AG04449 (cell line): ENCODE measurements around the gene CIDEA.

Experiments used
- CTCF ChIA-PET: fragments of 350-600 bp; formaldehyde crosslinking; extraction: SDS; loops from one replicate; lab custom pipeline; 2021; ENCODE audit warnings: antibody characterized with exemption; lab: Yijun Ruan, JAX
- POLR2A ChIA-PET: fragments of 400-600, 350-600 bp; formaldehyde crosslinking; extraction: SDS; loops from one replicate; lab custom pipeline; 2020; ENCODE audit warnings: antibody characterized with exemption, inconsistent platforms; lab: Yijun Ruan, JAX
- DNase-seq: peaks from one replicate; pipeline ENCODE4 v3.0.0-alpha.2; 2010; ENCODE audit warnings: low read depth, low spot score
- H3K4me3 ChIP-seq: 2 replicates; pipeline ENCODE4 v1.5.1; 2011; ENCODE audit warnings: low read depth, mild to moderate bottlenecking, control low read depth, low read length
- CTCF ChIP-seq: IDR thresholded peaks from one replicate; pipeline ENCODE4 v1.5.1; 2011; ENCODE audit warnings: mild to moderate bottlenecking, moderate library complexity, low read length, control low read depth, inconsistent platforms; ENCODE audit not compliant: insufficient read depth; ENCODE audit errors: missing control alignments

CIDEA gene

GRCh38 chr18:12253027-12253426, 1.1 kb upstream of the CIDEA start:
- H3K4me3 ChIP-seq: no peak overlapping the region
- no peak for TF ChIP-seq CTCF
- CTCF ChIA-PET: interaction anchor here (1.5 to 4.3 kb wide), 4 partner anchors 8 to 19 kb away, joined by 4 to 17 read pairs (median 6); no protein-coding TSS in a partner anchor
- DNase-seq: no peak
- POLR2A ChIA-PET: no interaction called here

GRCh38 chr18:12253663-12254135, 462 bp upstream of the CIDEA start:
- peak overlapping the region; percentile 42 for H3K4me3 ChIP-seq
- TF ChIP-seq CTCF: no peak
- no peak for DNase-seq
- POLR2A ChIA-PET: interaction anchor here (1.1 kb wide), 1 partner anchor 19 kb away, joined by 4 read pairs; no protein-coding TSS in a partner anchor
- CTCF ChIA-PET: interaction anchor here (1.5 to 4.3 kb wide), 3 partner anchors 9 to 17 kb away, joined by 4 to 17 read pairs (median 4); no protein-coding TSS in a partner anchor

GRCh38 chr18:12254820-12255511, 805 bp downstream of the CIDEA start:
- H3K4me3 ChIP-seq: no peak overlapping the region
- CTCF ChIA-PET: interaction anchor here (1.3 to 4.5 kb wide), 2 partner anchors 11 to 17 kb away, joined by 6 to 23 read pairs; no protein-coding TSS in a partner anchor
- no peak for TF ChIP-seq CTCF
- POLR2A ChIA-PET: interaction anchor here (1.8 kb wide), 1 partner anchor 24 kb away, joined by 6 read pairs; no protein-coding TSS in a partner anchor
- no peak for DNase-seq

GRCh38 chr18:12255626-12256026, 1.5 kb downstream of the CIDEA start:
- no peak for DNase-seq
- CTCF ChIA-PET: interaction anchor here (1.0 to 4.5 kb wide), 3 partner anchors 10 to 16 kb away, joined by 5 to 23 read pairs (median 6); no protein-coding TSS in a partner anchor
- POLR2A ChIA-PET: interaction anchor here (1.8 kb wide), 1 partner anchor 23 kb away, joined by 6 read pairs; no protein-coding TSS in a partner anchor
- TF ChIP-seq CTCF: no peak
- H3K4me3 ChIP-seq: no peak overlapping the region

- CTCF ChIA-PET: interaction anchor here (1.0 to 4.5 kb wide), 2 partner anchors 11 to 15 kb away, joined by 5 to 23 read pairs; no protein-coding TSS in a partner anchor
- DNase-seq: no peak
- no peak for TF ChIP-seq CTCF
- POLR2A ChIA-PET: interaction anchor here (1.8 kb wide), 1 partner anchor 22 kb away, joined by 6 read pairs; no protein-coding TSS in a partner anchor
- no peak overlapping the region for H3K4me3 ChIP-seq
These were observed 2.8 kb downstream of the CIDEA start for GRCh38 chr18:12256951-12257350.

GRCh38 chr18:12257996-12258718, 4.0 kb downstream of the CIDEA start:
- ChIA-PET CTCF (interaction anchor here (4.5 kb wide), 1 partner anchor 13 kb away, joined by 23 read pairs; no protein-coding TSS in a partner anchor), POLR2A (no interaction called here)
- no peak for DNase-seq
- H3K4me3 ChIP-seq: no peak overlapping the region
- no peak for TF ChIP-seq CTCF
